Skeletal muscle satellite cell (primary cell): Measurements from ENCODE around the gene ZC2HC1C.

Experiments used
- H3K27me3 ChIP-seq: 2 replicates; pipeline ENCODE4 v1.7.0; 2013; ENCODE audit warnings: low read length; ENCODE audit not compliant: control insufficient read depth, insufficient read depth
- H3K36me3 ChIP-seq: 2 replicates; pipeline ENCODE4 v1.7.0; 2013; ENCODE audit warnings: mild to moderate bottlenecking, control low read depth, low read length; ENCODE audit not compliant: insufficient read depth
- H3K4me1 ChIP-seq: 2 replicates; pipeline ENCODE4 v1.7.0; 2013; ENCODE audit warnings: low read length; ENCODE audit not compliant: control insufficient read depth, insufficient read depth
- H3K4me2 ChIP-seq: 2 replicates; pipeline ENCODE4 v1.7.0; 2013; ENCODE audit warnings: mild to moderate bottlenecking, low read length
- H3K4me3 ChIP-seq: 2 replicates; pipeline ENCODE4 v1.7.0; 2013; ENCODE audit warnings: low read length
- H3K9ac ChIP-seq: 2 replicates; pipeline ENCODE4 v1.7.0; 2013; ENCODE audit warnings: mild to moderate bottlenecking, low read depth, low read length, moderate library complexity
- H3K9me3 ChIP-seq: replicated peaks from 2 replicates; pipeline ENCODE4 v1.7.0; 2013; ENCODE audit warnings: mild to moderate bottlenecking, control low read depth, low read length

The ZC2HC1C gene

DNA sequence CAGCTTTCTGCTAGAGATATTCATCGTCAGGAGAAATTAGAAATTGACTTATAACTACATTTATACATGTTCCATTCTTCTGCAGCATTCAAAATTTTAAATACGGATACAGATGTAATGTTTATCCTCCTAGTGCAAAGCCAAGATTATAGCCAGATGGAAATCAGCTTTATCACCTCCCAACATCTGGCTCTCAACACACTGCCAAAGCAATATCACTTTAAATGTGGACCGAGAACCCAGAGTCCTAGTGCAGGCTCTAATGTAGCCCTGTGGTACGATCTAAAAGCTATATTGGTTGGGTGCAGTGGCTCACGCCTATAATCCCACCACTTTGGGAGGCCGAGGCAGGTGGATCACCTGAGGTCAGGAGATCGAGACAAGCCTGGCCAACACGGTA lies 24.7 kb upstream of the ZC2HC1C start:
- Histone ChIP-seq H3K4me1 (peaks cover 41% of the 10 kb centered on the region), H3K27me3 (no peaks in the 10 kb centered on the region), H3K9me3 (no peaks in the 10 kb centered on the region), H3K4me2 (peak overlapping the region; percentile 11), H3K36me3 (peaks cover 8% of the 10 kb centered on the region), H3K9ac (no peak overlapping the region), H3K4me3 (no peak overlapping the region)

DNA sequence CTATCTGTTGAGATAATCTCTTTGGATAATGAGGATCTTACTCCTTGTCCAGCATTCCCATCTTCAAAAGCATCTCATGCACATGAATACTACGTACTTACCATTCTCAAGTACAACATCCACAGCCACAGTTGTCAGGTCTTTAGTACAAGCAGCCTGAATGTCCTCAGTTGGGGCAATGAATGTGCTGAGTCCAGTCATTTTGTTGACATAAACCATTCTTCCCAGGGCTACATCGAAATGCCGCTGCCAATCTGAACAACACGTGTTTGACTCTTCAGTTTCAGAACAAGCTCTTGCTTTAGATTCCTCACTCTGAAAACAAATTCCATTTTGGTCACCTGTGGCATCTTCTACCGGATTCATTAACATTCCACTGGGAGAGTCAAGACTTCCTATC lies 23.2 kb upstream of the ZC2HC1C start:
- H3K9ac ChIP-seq, result no peak overlapping the region

DNA sequence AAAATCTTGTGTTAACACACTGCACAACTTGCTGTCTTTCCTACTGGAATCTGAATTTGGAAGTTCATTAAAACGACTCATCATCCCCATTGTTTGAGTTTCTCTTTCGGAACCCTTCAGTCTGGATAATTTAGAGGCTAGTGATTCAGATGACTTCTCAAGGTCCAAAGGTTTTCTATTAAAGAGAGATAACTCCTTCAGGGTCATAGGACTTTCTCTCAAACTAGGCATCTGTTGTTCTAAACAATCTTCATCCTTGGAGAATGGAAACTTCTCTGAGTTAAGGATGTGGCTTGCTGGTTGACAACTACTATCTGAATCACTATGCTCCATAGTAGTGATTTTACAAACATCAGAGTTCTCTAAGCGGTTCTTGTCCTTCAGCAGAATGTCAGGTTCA lies 22.5 kb upstream of the ZC2HC1C start:
- H3K9me3 ChIP-seq, result no peaks in the 10 kb centered on the region
- H3K36me3 ChIP-seq, result peaks cover 4% of the 10 kb centered on the region
- H3K27me3 ChIP-seq, result no peaks in the 10 kb centered on the region
- H3K4me2 ChIP-seq, result no peak overlapping the region
- H3K4me3 ChIP-seq, result no peak overlapping the region
- no peak overlapping the region for H3K9ac ChIP-seq
- H3K4me1 ChIP-seq, result peaks cover 50% of the 10 kb centered on the region

More for the DNA sequence above, 23.2 kb upstream of the ZC2HC1C start:
- peaks cover 7% of the 10 kb centered on the region for H3K36me3 ChIP-seq
- no peak overlapping the region for H3K4me3 ChIP-seq
- H3K9me3 ChIP-seq, result no peaks in the 10 kb centered on the region
- no peak overlapping the region for H3K4me2 ChIP-seq
- peaks cover 55% of the 10 kb centered on the region for H3K4me1 ChIP-seq
- no peaks in the 10 kb centered on the region for H3K27me3 ChIP-seq

DNA sequence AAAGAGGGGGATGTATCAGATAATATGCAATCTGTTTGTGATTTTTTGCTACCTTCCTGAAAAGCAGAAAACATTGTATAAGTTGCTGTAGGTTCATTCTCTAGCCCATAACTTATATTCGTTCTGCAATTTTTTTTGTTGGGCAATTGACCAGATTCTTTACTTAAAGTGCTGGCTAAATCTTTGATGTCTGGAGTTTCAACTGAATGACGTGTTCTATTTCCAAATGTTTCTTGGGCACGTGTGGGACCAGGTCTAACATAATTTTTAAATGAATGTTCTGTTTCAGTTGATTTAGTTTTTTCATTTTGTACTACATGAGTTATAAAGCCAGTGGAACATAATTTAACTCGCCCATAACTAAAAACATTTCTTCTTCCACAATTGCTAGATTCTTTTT lies 21.9 kb upstream of the ZC2HC1C start:
- Histone ChIP-seq H3K4me1 (peaks cover 46% of the 10 kb centered on the region), H3K36me3 (peaks cover 4% of the 10 kb centered on the region), H3K4me2 (no peak overlapping the region), H3K4me3 (no peak overlapping the region), H3K9me3 (no peaks in the 10 kb centered on the region), H3K9ac (no peak overlapping the region), H3K27me3 (no peaks in the 10 kb centered on the region)

DNA sequence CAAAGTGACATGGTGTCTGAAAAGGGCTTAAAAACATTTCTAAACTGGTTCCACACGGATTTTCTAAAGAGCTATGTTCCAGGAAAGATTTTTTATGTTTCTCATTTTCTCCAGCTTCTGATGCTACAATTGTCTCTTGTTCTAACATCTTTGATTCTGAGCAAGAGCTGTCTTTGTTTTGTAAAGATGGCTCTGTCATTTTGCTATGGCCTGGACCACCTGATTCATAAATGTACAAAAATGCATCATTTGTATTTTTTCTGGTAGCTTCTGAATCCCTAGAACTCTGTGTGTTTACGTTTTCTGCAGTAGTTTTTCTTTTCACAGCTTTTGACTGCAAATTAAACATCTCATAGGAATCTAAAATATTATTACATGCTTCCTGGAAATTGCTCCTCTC lies 21.3 kb upstream of the ZC2HC1C start:
- no peak overlapping the region for H3K4me2 ChIP-seq
- H3K27me3 ChIP-seq, result no peaks in the 10 kb centered on the region
- peaks cover 46% of the 10 kb centered on the region for H3K4me1 ChIP-seq
- H3K36me3 ChIP-seq, result peaks cover 4% of the 10 kb centered on the region
- H3K9me3 ChIP-seq, result no peaks in the 10 kb centered on the region
- H3K9ac ChIP-seq, result no peak overlapping the region
- H3K4me3 ChIP-seq, result no peak overlapping the region

DNA sequence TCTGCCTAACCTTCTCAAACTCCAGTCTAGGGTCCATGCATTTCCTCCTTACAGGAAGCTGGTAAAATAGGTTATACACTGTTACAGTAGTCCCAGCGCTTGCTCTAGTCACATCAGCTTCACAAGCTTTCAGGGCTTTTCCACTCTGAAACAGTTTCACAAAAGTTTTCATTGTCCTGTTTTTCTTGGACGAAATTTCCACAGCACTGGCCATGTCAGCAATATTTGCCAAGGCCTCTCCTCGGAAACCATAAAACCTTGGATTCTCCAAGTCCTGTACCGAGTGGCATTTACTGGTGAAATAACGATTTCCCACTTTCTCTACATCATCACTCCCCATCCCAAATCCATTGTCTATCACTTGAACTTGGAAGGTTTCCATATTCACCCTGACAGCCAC lies 20.3 kb upstream of the ZC2HC1C start:
- Histone ChIP-seq H3K4me2 (peak overlapping the region; percentile 79), H3K36me3 (peaks cover 4% of the 10 kb centered on the region), H3K27me3 (no peaks in the 10 kb centered on the region), H3K4me1 (peaks cover 46% of the 10 kb centered on the region), H3K9me3 (no peaks in the 10 kb centered on the region), H3K9ac (no peak overlapping the region), H3K4me3 (peak overlapping the region; percentile 4)

DNA sequence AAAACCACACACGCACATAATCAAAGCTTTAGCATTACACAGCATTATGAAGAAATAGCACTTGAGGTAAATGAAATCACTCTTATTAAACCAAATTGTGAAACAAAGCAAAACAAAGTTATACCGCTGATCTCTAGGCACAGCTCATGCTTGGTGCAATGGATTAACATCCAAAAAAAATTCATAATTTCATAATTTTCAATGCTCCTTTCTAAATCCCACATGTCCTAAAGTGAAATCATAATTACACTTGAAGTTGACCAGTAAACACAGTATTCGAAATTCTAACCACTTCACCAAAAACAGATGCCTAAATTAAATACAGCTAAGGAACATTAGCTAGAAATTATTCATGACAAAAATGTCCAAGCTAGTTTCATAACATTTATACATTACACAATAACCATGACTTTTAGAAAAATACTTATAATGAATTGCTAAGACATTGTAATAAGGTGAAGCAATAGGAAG lies 19.7 kb upstream of the ZC2HC1C start:
- Histone ChIP-seq H3K27me3 (no peaks in the 10 kb centered on the region), H3K36me3 (peaks cover 4% of the 10 kb centered on the region), H3K9ac (no peak overlapping the region), H3K4me3 (peak overlapping the region; percentile 8), H3K4me2 (peak overlapping the region; percentile 79), H3K9me3 (no peaks in the 10 kb centered on the region), H3K4me1 (peaks cover 43% of the 10 kb centered on the region)

DNA sequence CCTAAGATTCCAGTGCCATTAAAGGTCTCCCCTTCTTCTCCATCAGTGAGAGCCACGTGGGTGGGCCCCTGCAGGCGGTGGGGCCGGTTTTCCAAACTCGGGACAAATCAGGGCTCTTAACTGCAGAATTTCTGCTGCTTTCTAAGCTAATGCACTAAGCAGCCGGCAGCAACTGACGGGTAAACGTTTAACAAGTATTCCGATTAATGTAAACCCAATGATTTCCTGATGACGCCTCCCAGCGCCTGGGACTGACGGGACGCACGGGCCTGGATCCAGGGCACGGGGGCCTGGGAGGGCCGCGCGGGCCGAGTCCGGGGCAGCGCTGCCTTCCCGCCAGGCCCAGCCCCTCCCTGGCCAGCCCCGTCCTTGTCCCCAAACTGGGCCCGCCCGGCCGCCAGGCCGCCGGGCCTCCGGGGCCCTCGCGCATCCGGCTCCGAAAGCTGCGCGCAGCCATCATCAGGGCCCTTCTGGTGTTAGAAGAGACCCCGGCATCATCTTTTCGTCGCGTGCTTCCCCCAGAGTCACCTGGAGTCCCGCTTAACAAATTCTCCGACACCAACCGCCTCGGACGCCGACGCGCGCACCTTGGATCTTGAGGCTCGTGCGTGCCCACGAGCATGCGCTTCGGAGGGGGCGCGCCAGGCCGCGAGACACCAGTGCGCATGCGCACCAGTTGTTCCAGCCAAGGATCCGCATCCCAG lies 18.4 kb upstream of the ZC2HC1C start, which contains the start of gene MLH3:
TSS of gene MLH3 (minus strand) at position 616 of the 704 bp plus-strand sequence. CDS start 1,812 bp downstream, outside the sequence.
- H3K36me3 ChIP-seq, result peaks cover 4% of the 10 kb centered on the region
- H3K27me3 ChIP-seq, result no peaks in the 10 kb centered on the region

DNA sequence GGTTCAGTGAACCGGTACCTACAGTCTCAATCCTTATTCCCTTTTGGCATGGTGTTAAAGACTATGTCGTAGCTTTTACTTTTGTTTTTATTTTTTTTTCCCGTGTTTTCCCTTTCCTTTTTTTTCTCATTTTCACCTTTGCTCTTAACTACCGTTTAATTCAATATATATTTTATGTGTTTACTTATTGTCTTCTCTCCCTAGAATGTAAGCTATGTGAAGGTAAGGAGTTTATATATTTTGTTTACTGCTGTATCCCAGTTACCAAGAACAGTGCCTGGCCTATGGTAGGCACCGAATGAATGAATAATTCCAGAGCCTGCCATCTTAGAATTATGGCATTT lies 17.9 kb upstream of the ZC2HC1C start:
- peak overlapping the region; percentile 90 for H3K9ac ChIP-seq
- H3K4me1 ChIP-seq, result peaks cover 48% of the 10 kb centered on the region

More for the DNA sequence above, 18.4 kb upstream of the ZC2HC1C start, which contains the start of gene MLH3:
- no peaks in the 10 kb centered on the region for H3K9me3 ChIP-seq
- H3K4me2 ChIP-seq, result peak within 1 kb of the TSS; percentile 79
- H3K4me1 ChIP-seq, result peaks cover 48% of the 10 kb centered on the region
- peak within 1 kb of the TSS; percentile 90 for H3K9ac ChIP-seq
- H3K4me3 ChIP-seq, result peak within 1 kb of the TSS; percentile 71

DNA sequence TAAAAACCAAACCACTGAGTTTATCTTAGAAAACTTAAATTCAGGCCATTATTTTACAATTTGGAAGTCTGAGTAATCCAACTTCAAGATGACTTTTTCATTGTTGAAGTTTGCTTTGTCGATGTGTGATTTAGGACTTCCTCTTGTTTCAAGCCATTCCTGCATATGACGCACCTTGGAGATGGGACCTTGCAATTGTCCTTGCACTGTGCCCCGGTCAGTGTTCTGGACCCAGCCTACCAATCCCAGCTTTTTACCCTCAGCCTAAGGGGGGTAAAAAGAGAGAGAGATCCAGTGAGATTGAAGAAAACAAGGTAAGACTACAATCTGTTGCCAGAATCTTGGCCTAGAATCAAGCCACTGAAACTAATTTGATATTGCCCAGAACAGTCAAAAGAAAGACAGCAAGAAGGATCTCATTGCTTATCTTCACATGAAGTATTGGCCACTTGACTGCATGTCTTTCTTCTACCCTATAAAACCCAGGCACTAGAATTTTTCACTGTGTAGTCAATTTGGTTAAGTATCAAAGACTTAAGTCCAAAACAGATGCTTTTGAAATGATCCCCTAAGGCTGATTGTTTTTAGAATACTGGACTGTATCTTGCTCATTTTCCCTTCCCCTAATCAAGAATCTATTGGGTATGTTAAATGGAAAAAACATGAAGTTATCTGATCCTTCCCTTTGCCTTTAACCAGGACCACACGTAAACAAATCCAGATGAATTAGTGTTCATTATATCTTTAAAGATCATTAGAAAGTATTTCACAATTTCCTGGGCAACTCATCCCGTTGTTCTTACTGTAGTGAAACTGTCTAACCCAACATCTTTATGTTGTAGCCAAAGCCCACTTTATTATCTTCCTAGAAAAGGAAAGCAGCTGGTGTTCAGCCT lies 15.8 kb upstream of the ZC2HC1C start:
- Histone ChIP-seq H3K27me3 (no peaks in the 10 kb centered on the region), H3K36me3 (no peaks in the 10 kb centered on the region), H3K9ac (no peak overlapping the region), H3K4me1 (peaks cover 35% of the 10 kb centered on the region), H3K4me3 (no peak overlapping the region), H3K4me2 (no peak overlapping the region), H3K9me3 (no peaks in the 10 kb centered on the region)

More for the DNA sequence above, 17.9 kb upstream of the ZC2HC1C start:
- peak overlapping the region; percentile 79 for H3K4me2 ChIP-seq
- H3K4me3 ChIP-seq, result peak overlapping the region; percentile 71
- peaks cover 4% of the 10 kb centered on the region for H3K36me3 ChIP-seq
- no peaks in the 10 kb centered on the region for H3K27me3 ChIP-seq
- no peaks in the 10 kb centered on the region for H3K9me3 ChIP-seq

DNA sequence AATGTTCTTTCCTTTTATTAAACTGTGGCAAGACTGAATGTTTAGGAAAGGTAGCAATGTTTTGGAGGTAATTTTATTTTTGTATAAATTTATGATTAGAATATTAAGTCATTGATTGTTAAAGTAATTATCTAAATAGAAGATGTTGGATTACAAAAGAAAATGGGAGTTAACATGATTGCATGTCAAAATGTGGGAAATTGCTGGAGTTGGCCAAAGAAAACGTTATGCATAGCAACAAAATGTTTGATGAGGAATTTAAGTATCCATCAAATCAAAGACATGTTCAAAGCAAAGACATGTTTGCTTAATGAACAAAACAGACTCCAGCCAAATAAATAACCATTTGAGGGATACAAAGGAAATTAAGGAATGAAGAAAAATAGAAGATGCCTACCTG lies 15.0 kb upstream of the ZC2HC1C start:
- Histone ChIP-seq H3K27me3 (no peaks in the 10 kb centered on the region), H3K4me3 (no peak overlapping the region), H3K9me3 (no peaks in the 10 kb centered on the region), H3K9ac (no peak overlapping the region), H3K4me1 (peaks cover 30% of the 10 kb centered on the region), H3K4me2 (no peak overlapping the region), H3K36me3 (no peaks in the 10 kb centered on the region)
